Mammary epithelial cell (primary cell): ENCODE data around the gene KLK1.
"Not testable (repeated sequence)": the region's sequence is repeated elsewhere in the genome, so short reads cannot be mapped to it uniquely, and the experiment has no call there.

Experiments used
- CTCF ChIP-seq, 2 donors: IDR thresholded peaks in 1 of 2; conservative IDR thresholded peaks in 1 of 2; 2 replicates each; pipeline ENCODE4 v1.5.1; 2011 to 2012; ENCODE audit warnings: inconsistent platforms in 2 of 2, low read length in 2 of 2, mild to moderate bottlenecking in 2 of 2, control low read depth in 1 of 2, low read depth in 1 of 2; ENCODE audit not compliant: insufficient read depth in 1 of 2; ENCODE audit errors: extremely low read depth in 1 of 2
- EZH2 ChIP-seq: IDR thresholded peaks from 2 replicates; pipeline ENCODE4 v1.6.1; 2012; ENCODE audit warnings: low read length, inconsistent platforms, borderline replicate concordance

GRCh38 chr19:50770164-50770563, 53.4 kb downstream of the KLK1 start, which contains the start of gene GPR32:
- TF ChIP-seq EZH2; CTCF (conservative IDR thresholded peaks at IDR 0.05 in 1 of 2, IDR thresholded peaks at IDR 0.05 in 1 of 2; ENCODE audit: extremely low read depth in 1 of 2, insufficient read depth in 1 of 2, low read depth in 1 of 2, low read length in 2 of 2): not testable (repeated sequence)
